CD4-positive, alpha-beta T cell (primary cell): ENCODE results near the gene AKNAD1. TPM values are rescaled to one million over a fixed set of nuclear protein-coding genes. Genes with fewer than 3 reads are reported as not detected.

Source experiments
- ATAC-seq: fragments of 200-7000 bp; cut with Tn5 transposase; one replicate; pipeline ENCODE4 v1.10.0; 2022; ENCODE audit warnings: mild to moderate bottlenecking; ENCODE audit not compliant: poor library complexity
- CTCF ChIA-PET: fragments of 350-600 bp; sonication (Branson Sonifier 250); formaldehyde crosslinking; loops from one replicate; lab custom pipeline; 2021; ENCODE audit warnings: antibody characterized with exemption, inconsistent platforms; lab: Charles Lee
- POLR2A ChIA-PET: fragments of 350-600 bp; sonication (Branson Sonifier 250); formaldehyde crosslinking; loops from one replicate; lab custom pipeline; 2021; ENCODE audit warnings: antibody characterized with exemption, inconsistent platforms; lab: Charles Lee
- DNase-seq, 14 experiments: peaks; one replicate each; pipeline ENCODE4 v3.0.0-alpha.2; 2013 to 2020; ENCODE audit warnings: mixed read lengths in 2 of 14
- H3K27ac ChIP-seq, 2 donors: one replicate each; pipeline versions ENCODE4 v1.5.1 to v1.7.0; 2013; ENCODE audit warnings: low read length in 2 of 2, low read depth in 1 of 2, mild to moderate bottlenecking in 1 of 2
- H3K27me3 ChIP-seq, 2 experiments: 1 replicate in 1 of 2; 2 replicates in 1 of 2; pipeline versions ENCODE4 v1.6.1 to v1.7.0; 2013; ENCODE audit warnings: low read length in 2 of 2, control low read depth in 1 of 2, mild to moderate bottlenecking in 1 of 2, moderate library complexity in 1 of 2; ENCODE audit not compliant: insufficient read depth in 2 of 2, control insufficient read depth in 1 of 2
- H3K36me3 ChIP-seq: one replicate; pipeline ENCODE4 v1.6.1; 2013; ENCODE audit warnings: low read length, control low read depth; ENCODE audit not compliant: insufficient read depth
- H3K4me1 ChIP-seq: one replicate; pipeline ENCODE4 v1.6.1; 2013; ENCODE audit warnings: low read length, control low read depth; ENCODE audit not compliant: insufficient read depth
- H3K4me3 ChIP-seq: one replicate; pipeline ENCODE4 v1.5.1; 2013; ENCODE audit warnings: mild to moderate bottlenecking, low read length, moderate library complexity
- H3K9me3 ChIP-seq, 2 experiments: 1 replicate in 1 of 2; 2 replicates in 1 of 2; pipeline versions ENCODE4 v1.6.1 to v1.7.0; 2013; ENCODE audit warnings: low read length in 2 of 2, mild to moderate bottlenecking in 2 of 2, control low read depth in 1 of 2, moderate library complexity in 1 of 2; ENCODE audit not compliant: control insufficient read depth in 1 of 2, insufficient read depth in 1 of 2
- H3K27ac Mint-ChIP-seq: one replicate; pipeline ENCODE4 v1.8.0; 2020; ENCODE audit warnings: mixed read lengths
- H3K27me3 Mint-ChIP-seq: one replicate; pipeline ENCODE4 v1.8.0; 2021; ENCODE audit warnings: mixed read lengths
- H3K36me3 Mint-ChIP-seq: one replicate; pipeline ENCODE4 v1.8.0; 2021; ENCODE audit warnings: low read depth, mixed read lengths
- H3K4me1 Mint-ChIP-seq: one replicate; pipeline ENCODE4 v1.8.0; 2021; ENCODE audit warnings: low read depth, mixed read lengths
- H3K4me3 Mint-ChIP-seq: one replicate; pipeline ENCODE4 v1.8.0; 2020; ENCODE audit warnings: mild to moderate bottlenecking, mixed read lengths
- H3K9me3 Mint-ChIP-seq: one replicate; pipeline ENCODE4 v1.8.0; 2020; ENCODE audit warnings: mixed read lengths
- intact Hi-C, 2 experiments: fragments of 100-400 bp; cut with DNase I in 1 of 2; cut with micrococcal nuclease in 1 of 2; formaldehyde crosslinking; loops; one replicate each; pipeline versions ENCODE4 v1.15.1 to v1.9.0; 2023 to 2025; cut with DNase I, micrococcal nuclease
- total RNA-seq, 174 experiments: library from RNA in 2 of 174; stranded (reverse) in 2 of 174; gene quantifications; one replicate each; pipeline ENCODE4 v1.2.3 and lab custom pipeline; 2021 to 2026
- TF ChIP-seq, protein P1 (sequence below): fragments of 200-600 bp; IDR thresholded peaks from one replicate; pipeline ENCODE4 v1.8.0; 2022; ENCODE audit warnings: antibody characterized with exemption, mild to moderate bottlenecking

Gene AKNAD1
- total RNA-seq, 2 experiments from 2014 or later = not detected

DNA sequence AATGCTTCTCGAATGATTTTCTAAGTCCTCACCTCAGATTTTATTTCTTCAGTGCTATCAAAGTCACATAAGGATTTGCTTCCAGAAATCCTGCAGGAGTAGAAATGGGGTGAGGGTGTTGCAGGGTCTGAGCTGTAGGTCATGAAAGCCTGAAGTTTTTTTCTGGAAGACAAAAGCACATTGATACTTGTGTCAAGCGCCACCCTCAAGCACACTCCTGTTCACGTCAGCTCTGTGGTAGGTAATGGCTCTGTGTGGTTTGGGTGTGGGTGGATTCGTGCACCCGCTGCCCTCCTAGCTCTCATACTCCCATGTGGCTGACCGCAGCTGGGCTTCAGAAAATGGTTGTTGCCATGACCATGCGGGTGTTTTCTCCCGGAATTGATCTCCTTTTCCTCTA is 39.9 kb downstream of the AKNAD1 start:
- H3K36me3 ChIP-seq = no peaks in the 10 kb centered on the region
- Mint-ChIP-seq H3K4me3 (no peak overlapping the region), H3K4me1 (no peaks in the 10 kb centered on the region), H3K9me3 (no peaks in the 10 kb centered on the region), H3K36me3 (peaks cover under 1% of the 10 kb centered on the region), H3K27ac (no peak overlapping the region), H3K27me3 (no peaks in the 10 kb centered on the region)
- no peaks in the 10 kb centered on the region for H3K4me1 ChIP-seq
- H3K27me3 ChIP-seq = no peaks in the 10 kb centered on the region
- no peak overlapping the region for H3K27ac ChIP-seq
- ChIA-PET POLR2A (interaction anchor here (1.1 kb wide), 1 partner anchor 125 kb away, joined by 4 read pairs; the partner anchor contains the start of gene PRPF38B), CTCF (no interaction called here)
- intact Hi-C loops = no loop called here
- H3K9me3 ChIP-seq = no peaks in the 10 kb centered on the region
- no peak for ATAC-seq
- DNase-seq = no peak
- TF ChIP-seq, protein P1, sequence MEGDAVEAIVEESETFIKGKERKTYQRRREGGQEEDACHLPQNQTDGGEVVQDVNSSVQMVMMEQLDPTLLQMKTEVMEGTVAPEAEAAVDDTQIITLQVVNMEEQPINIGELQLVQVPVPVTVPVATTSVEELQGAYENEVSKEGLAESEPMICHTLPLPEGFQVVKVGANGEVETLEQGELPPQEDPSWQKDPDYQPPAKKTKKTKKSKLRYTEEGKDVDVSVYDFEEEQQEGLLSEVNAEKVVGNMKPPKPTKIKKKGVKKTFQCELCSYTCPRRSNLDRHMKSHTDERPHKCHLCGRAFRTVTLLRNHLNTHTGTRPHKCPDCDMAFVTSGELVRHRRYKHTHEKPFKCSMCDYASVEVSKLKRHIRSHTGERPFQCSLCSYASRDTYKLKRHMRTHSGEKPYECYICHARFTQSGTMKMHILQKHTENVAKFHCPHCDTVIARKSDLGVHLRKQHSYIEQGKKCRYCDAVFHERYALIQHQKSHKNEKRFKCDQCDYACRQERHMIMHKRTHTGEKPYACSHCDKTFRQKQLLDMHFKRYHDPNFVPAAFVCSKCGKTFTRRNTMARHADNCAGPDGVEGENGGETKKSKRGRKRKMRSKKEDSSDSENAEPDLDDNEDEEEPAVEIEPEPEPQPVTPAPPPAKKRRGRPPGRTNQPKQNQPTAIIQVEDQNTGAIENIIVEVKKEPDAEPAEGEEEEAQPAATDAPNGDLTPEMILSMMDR = no peak
- H3K4me3 ChIP-seq = no peak overlapping the region

DNA sequence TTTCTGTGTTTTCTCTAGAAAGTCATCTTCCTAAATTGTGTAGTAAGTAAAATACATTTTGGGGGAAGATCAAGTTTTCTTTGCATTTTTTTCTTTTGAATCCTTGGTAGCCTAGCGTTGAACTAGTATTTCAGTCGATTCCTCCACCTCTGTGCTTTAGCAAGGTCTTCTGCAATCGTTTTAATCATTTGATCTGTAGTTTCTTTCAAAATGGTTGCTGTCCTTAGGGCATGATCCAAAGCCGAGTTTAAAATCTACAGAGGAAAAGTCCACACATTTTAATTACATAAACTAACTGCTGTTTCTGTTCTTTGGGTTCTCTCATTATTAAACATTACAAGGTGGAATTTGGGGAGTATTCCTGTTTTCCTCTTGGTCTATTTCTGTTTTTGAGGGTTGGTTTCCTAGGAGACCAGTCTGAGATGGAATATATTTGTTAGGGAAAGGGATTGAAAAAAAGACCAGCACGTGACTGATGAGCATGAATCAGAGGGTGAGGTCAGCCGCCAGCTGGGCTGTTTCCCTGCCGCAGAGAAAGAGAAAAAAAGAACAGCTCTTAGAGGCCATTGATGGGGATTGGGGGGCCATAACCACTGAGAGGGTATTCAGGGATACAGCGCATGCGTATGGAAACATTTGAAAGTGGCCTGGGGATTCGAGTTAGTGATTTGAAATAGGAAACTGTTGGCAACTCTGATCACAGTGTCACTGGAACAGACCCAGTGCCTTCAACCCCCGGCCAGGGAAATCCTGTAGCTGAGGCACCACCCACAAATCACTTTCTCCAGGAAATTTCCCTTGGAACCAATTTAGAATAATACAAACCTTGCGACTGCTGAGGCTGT is 40.6 kb downstream of the AKNAD1 start:
- Histone ChIP-seq H3K9me3 (no peaks in the 10 kb centered on the region), H3K27me3 (no peaks in the 10 kb centered on the region), H3K36me3 (no peaks in the 10 kb centered on the region), H3K4me3 (no peak overlapping the region), H3K4me1 (no peaks in the 10 kb centered on the region), H3K27ac (no peak overlapping the region)
- ChIA-PET CTCF (no interaction called here), POLR2A (interaction anchor here (1.1 kb wide), 1 partner anchor 124 kb away, joined by 4 read pairs; the partner anchor contains the start of gene PRPF38B)
- Mint-ChIP-seq H3K4me1 (no peaks in the 10 kb centered on the region), H3K9me3 (no peaks in the 10 kb centered on the region), H3K36me3 (peaks cover 8% of the 10 kb centered on the region), H3K4me3 (no peak overlapping the region), H3K27ac (no peak overlapping the region), H3K27me3 (no peaks in the 10 kb centered on the region)
- TF ChIP-seq, protein P1 = no peak
- no peak for DNase-seq
- ATAC-seq = no peak
- intact Hi-C loops = no loop called here

DNA sequence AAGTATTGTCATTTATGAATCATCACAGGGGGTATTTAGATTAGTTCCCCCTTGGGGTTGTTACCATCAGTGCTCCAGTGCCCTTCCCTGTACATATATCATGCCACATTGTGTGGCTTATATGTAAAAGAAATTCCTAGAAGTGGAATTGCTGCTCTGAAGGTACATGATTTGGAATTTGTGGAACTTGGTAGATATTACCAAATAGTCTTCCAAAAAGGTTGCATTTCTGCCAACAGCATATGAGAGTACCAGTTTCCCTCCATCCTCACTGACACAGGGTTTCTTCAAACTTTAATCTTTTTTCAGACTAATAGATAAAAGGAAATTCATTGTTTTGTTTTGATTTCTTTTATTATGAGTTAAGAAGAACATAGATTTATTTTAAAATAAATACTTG is 41.3 kb downstream of the AKNAD1 start:
- no peaks in the 10 kb centered on the region for H3K4me1 ChIP-seq
- no peaks in the 10 kb centered on the region for H3K27me3 ChIP-seq
- Mint-ChIP-seq H3K27ac (no peak overlapping the region), H3K36me3 (peaks cover 10% of the 10 kb centered on the region), H3K4me3 (no peak overlapping the region), H3K27me3 (no peaks in the 10 kb centered on the region), H3K4me1 (no peaks in the 10 kb centered on the region), H3K9me3 (no peaks in the 10 kb centered on the region)
- no peaks in the 10 kb centered on the region for H3K9me3 ChIP-seq
- ChIA-PET CTCF (no interaction called here), POLR2A (no interaction called here)
- TF ChIP-seq, protein P1 = no peak
- DNase-seq (no peak), ATAC-seq (no peak)
- no peak overlapping the region for H3K27ac ChIP-seq
- no peak overlapping the region for H3K4me3 ChIP-seq
- no peaks in the 10 kb centered on the region for H3K36me3 ChIP-seq
- intact Hi-C loops = no loop called here
